Measurements from ENCODE around the gene SELENOP.

DNA sequence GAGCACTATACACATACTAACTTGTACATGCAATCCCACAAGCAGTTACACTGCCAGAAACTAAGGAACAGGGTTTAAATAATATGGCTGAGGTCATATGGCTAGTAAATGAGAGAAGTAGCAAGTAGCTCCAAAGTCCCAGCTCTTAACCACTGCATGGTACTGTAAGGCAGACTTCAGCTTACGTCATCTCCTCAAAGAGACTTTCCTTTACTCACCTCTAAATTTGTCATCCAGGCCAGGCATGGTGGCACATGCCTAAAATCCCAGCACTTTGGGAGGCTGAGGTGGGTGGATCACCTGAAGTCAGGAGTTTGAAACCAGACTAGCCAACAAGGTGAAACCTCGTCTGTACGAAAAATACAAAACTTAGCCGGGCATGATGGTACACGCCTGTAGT lies 20.4 kb upstream of the SELENOP start:
- TF ChIP-seq, protein P1, sequence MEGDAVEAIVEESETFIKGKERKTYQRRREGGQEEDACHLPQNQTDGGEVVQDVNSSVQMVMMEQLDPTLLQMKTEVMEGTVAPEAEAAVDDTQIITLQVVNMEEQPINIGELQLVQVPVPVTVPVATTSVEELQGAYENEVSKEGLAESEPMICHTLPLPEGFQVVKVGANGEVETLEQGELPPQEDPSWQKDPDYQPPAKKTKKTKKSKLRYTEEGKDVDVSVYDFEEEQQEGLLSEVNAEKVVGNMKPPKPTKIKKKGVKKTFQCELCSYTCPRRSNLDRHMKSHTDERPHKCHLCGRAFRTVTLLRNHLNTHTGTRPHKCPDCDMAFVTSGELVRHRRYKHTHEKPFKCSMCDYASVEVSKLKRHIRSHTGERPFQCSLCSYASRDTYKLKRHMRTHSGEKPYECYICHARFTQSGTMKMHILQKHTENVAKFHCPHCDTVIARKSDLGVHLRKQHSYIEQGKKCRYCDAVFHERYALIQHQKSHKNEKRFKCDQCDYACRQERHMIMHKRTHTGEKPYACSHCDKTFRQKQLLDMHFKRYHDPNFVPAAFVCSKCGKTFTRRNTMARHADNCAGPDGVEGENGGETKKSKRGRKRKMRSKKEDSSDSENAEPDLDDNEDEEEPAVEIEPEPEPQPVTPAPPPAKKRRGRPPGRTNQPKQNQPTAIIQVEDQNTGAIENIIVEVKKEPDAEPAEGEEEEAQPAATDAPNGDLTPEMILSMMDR (IDR thresholded peaks at IDR 0.05; ENCODE audit: insufficient read depth, low read length, poor library complexity, severe bottlenecking) = no peak
- no peak for TF ChIP-seq EZH2phosphoT487 (conservative IDR thresholded peaks at IDR 0.05; ENCODE audit: low read length)

Data from SU-DHL-6 (cell line).